Brain microvascular endothelial cell (primary cell): ENCODE data around the gene CFAP20.

Experiments
- DNase-seq: peaks from one replicate; pipeline ENCODE4 v3.0.0-alpha.2; 2020
- H3K27ac ChIP-seq: fragments of 250-450 bp; sonication (Bioruptor Pico); 2 replicates; pipeline ENCODE4 v1.5.1; 2020; ENCODE audit warnings: mild to moderate bottlenecking, moderate library complexity
- H3K27me3 ChIP-seq: fragments of 250-450 bp; sonication (Bioruptor Pico); replicated peaks from 2 replicates; pipeline ENCODE4 v1.5.1; 2020; ENCODE audit warnings: mild to moderate bottlenecking
- H3K36me3 ChIP-seq: fragments of 250-450 bp; sonication (Bioruptor Pico); replicated peaks from 2 replicates; pipeline ENCODE4 v1.5.1; 2020; ENCODE audit warnings: mild to moderate bottlenecking
- H3K4me3 ChIP-seq: 2 replicates; pipeline ENCODE4 v1.5.1; 2011; ENCODE audit warnings: low read depth, mild to moderate bottlenecking, control low read depth, low read length, moderate library complexity
- CTCF ChIP-seq: IDR thresholded peaks from 2 replicates; pipeline ENCODE4 v1.5.1; 2011; ENCODE audit warnings: low read depth, mild to moderate bottlenecking, moderate library complexity, low read length, control low read depth, inconsistent platforms; ENCODE audit errors: missing control alignments
- in situ Hi-C: cut with HindIII; loops from 2 replicates; pipeline ENCODE4 v1.10.0; 2017; ENCODE audit warnings: low sequenced_read_pairs, low pct_ligation_motif_present

Gene CFAP20

GRCh38 chr16:58110571-58111301, 18.4 kb downstream of the CFAP20 start:
- Histone ChIP-seq H3K27me3 (no peaks in the 10 kb centered on the region), H3K27ac (no peak overlapping the region), H3K4me3 (no peak overlapping the region), H3K36me3 (peaks cover 13% of the 10 kb centered on the region)
- TF ChIP-seq CTCF: no peak
- DNase-seq: peak; percentile 27
- in situ Hi-C loops: no loop called here

GRCh38 chr16:58109881-58110280, 19.3 kb downstream of the CFAP20 start:
- DNase-seq: no peak
- in situ Hi-C loops: no loop called here

GRCh38 chr16:58109330-58109729, 19.9 kb downstream of the CFAP20 start:
- no peak for TF ChIP-seq CTCF
- no peak for DNase-seq
- no peak overlapping the region for H3K27ac ChIP-seq
- H3K36me3 ChIP-seq: peaks cover 5% of the 10 kb centered on the region
- H3K27me3 ChIP-seq: no peaks in the 10 kb centered on the region
- H3K4me3 ChIP-seq: no peak overlapping the region
- in situ Hi-C loops: no loop called here

More at GRCh38 chr16:58109881-58110280, 19.3 kb downstream of the CFAP20 start:
- H3K4me3 ChIP-seq: no peak overlapping the region
- no peak overlapping the region for H3K27ac ChIP-seq
- H3K36me3 ChIP-seq: peaks cover 10% of the 10 kb centered on the region
- TF ChIP-seq CTCF: no peak
- no peaks in the 10 kb centered on the region for H3K27me3 ChIP-seq

GRCh38 chr16:58107709-58108108, 21.5 kb downstream of the CFAP20 start:
- DNase-seq: no peak
- Histone ChIP-seq H3K27ac (no peak overlapping the region), H3K36me3 (no peaks in the 10 kb centered on the region), H3K4me3 (no peak overlapping the region), H3K27me3 (no peaks in the 10 kb centered on the region)
- in situ Hi-C loops: no loop called here
- TF ChIP-seq CTCF: no peak

GRCh38 chr16:58107228-58107627, 22.0 kb downstream of the CFAP20 start:
- Histone ChIP-seq H3K27me3 (no peaks in the 10 kb centered on the region), H3K4me3 (no peak overlapping the region), H3K36me3 (no peaks in the 10 kb centered on the region), H3K27ac (no peak overlapping the region)
- no peak for DNase-seq
- TF ChIP-seq CTCF: peak; percentile 27
- in situ Hi-C loops: no loop called here

GRCh38 chr16:58105631-58106030, 23.6 kb downstream of the CFAP20 start:
- Histone ChIP-seq H3K36me3 (no peaks in the 10 kb centered on the region), H3K4me3 (no peak overlapping the region), H3K27me3 (no peaks in the 10 kb centered on the region), H3K27ac (no peak overlapping the region)
- in situ Hi-C loops: no loop called here
- DNase-seq: no peak
- TF ChIP-seq CTCF: no peak
